Osteocyte (in vitro differentiated cells): ENCODE measurements around the gene NRBP1. TPM values are rescaled to one million over a fixed set of nuclear protein-coding genes. Genes with fewer than 3 reads are reported as not detected.

Experiments used
- DNase-seq: peaks from one replicate; pipeline ENCODE4 v3.0.0; 2021; ENCODE audit warnings: mixed read lengths; ENCODE audit not compliant: unreplicated experiment; ENCODE audit errors: extremely low spot score
- H3K27ac Mint-ChIP-seq: one replicate; pipeline ENCODE4 v1.8.0; 2021; ENCODE audit warnings: mild to moderate bottlenecking, mixed read lengths; ENCODE audit not compliant: unreplicated experiment
- H3K27me3 Mint-ChIP-seq: one replicate; pipeline ENCODE4 v1.8.0; 2021; ENCODE audit warnings: mixed read lengths; ENCODE audit not compliant: unreplicated experiment
- H3K36me3 Mint-ChIP-seq: one replicate; pipeline ENCODE4 v1.8.0; 2021; ENCODE audit warnings: mixed read lengths; ENCODE audit not compliant: unreplicated experiment
- H3K4me1 Mint-ChIP-seq: one replicate; pipeline ENCODE4 v1.8.0; 2021; ENCODE audit warnings: mixed read lengths; ENCODE audit not compliant: unreplicated experiment
- H3K4me3 Mint-ChIP-seq: one replicate; pipeline ENCODE4 v1.8.0; 2021; ENCODE audit warnings: mild to moderate bottlenecking, moderate library complexity, mixed read lengths; ENCODE audit not compliant: unreplicated experiment
- H3K9me3 Mint-ChIP-seq: one replicate; pipeline ENCODE4 v1.8.0; 2021; ENCODE audit warnings: mixed read lengths; ENCODE audit not compliant: unreplicated experiment
- CTCF ChIP-seq: fragments of 200-600 bp; sonication (generic); IDR thresholded peaks from 2 replicates; pipeline ENCODE4 v1.5.0; 2021; ENCODE audit warnings: antibody characterized with exemption, mild to moderate bottlenecking, moderate library complexity
- total RNA-seq: library from RNA; stranded (reverse); gene quantifications from 2 replicates; pipeline ENCODE4 v1.2.1, GENCODE V29; 2021

The NRBP1 gene
- total RNA-seq, 1 donor from 2014 or later: 129 TPM

- no peak for DNase-seq
- Mint-ChIP-seq H3K27ac (no peak overlapping the region), H3K36me3 (peaks cover 43% of the 10 kb centered on the region), H3K4me1 (no peaks in the 10 kb centered on the region), H3K9me3 (no peaks in the 10 kb centered on the region), H3K27me3 (no peaks in the 10 kb centered on the region), H3K4me3 (no peak overlapping the region)
- TF ChIP-seq CTCF: no peak
Observed at GRCh38 chr2:27441226-27441926, 12.9 kb downstream of the NRBP1 start.

GRCh38 chr2:27441958-27442919 is 13.8 kb downstream of the NRBP1 start, which contains the start of gene KRTCAP3:
Gene KRTCAP3, plus strand, starts transcription at chr2:27442381. Its CDS starts 32 bp downstream, at chr2:27442413.
- DNase-seq: no peak
- no peak within 1 kb of the TSS for H3K4me3 Mint-ChIP-seq
- no peaks in the 10 kb centered on the region for H3K27me3 Mint-ChIP-seq
- no peak for TF ChIP-seq CTCF
- H3K36me3 Mint-ChIP-seq: peaks cover 39% of the 10 kb centered on the region
- no peaks in the 10 kb centered on the region for H3K9me3 Mint-ChIP-seq
- no peaks in the 10 kb centered on the region for H3K4me1 Mint-ChIP-seq
- H3K27ac Mint-ChIP-seq: no peak within 1 kb of the TSS

GRCh38 chr2:27442920-27443282 is 14.5 kb downstream of the NRBP1 start:
- Mint-ChIP-seq H3K27me3 (no peaks in the 10 kb centered on the region), H3K9me3 (no peaks in the 10 kb centered on the region), H3K27ac (no peak overlapping the region), H3K4me1 (no peaks in the 10 kb centered on the region), H3K4me3 (no peak overlapping the region), H3K36me3 (peaks cover 44% of the 10 kb centered on the region)
- no peak for DNase-seq
- no peak for TF ChIP-seq CTCF

- H3K27ac Mint-ChIP-seq: no peak overlapping the region
- no peaks in the 10 kb centered on the region for H3K27me3 Mint-ChIP-seq
- no peaks in the 10 kb centered on the region for H3K4me1 Mint-ChIP-seq
- H3K9me3 Mint-ChIP-seq: no peaks in the 10 kb centered on the region
- H3K4me3 Mint-ChIP-seq: no peak overlapping the region
- no peak for TF ChIP-seq CTCF
- peaks cover 49% of the 10 kb centered on the region for H3K36me3 Mint-ChIP-seq
- DNase-seq: no peak
Observed at GRCh38 chr2:27445155-27445554, 16.7 kb downstream of the NRBP1 start.

GRCh38 chr2:27445615-27446014 is 17.2 kb downstream of the NRBP1 start:
- H3K27me3 Mint-ChIP-seq: no peaks in the 10 kb centered on the region
- H3K4me1 Mint-ChIP-seq: no peaks in the 10 kb centered on the region
- no peak for TF ChIP-seq CTCF
- no peak overlapping the region for H3K4me3 Mint-ChIP-seq
- no peak overlapping the region for H3K27ac Mint-ChIP-seq
- DNase-seq: no peak
- no peaks in the 10 kb centered on the region for H3K9me3 Mint-ChIP-seq
- H3K36me3 Mint-ChIP-seq: peaks cover 46% of the 10 kb centered on the region
